ENCODE measurements around the gene POGZ.

- TF ChIP-seq, protein P1, sequence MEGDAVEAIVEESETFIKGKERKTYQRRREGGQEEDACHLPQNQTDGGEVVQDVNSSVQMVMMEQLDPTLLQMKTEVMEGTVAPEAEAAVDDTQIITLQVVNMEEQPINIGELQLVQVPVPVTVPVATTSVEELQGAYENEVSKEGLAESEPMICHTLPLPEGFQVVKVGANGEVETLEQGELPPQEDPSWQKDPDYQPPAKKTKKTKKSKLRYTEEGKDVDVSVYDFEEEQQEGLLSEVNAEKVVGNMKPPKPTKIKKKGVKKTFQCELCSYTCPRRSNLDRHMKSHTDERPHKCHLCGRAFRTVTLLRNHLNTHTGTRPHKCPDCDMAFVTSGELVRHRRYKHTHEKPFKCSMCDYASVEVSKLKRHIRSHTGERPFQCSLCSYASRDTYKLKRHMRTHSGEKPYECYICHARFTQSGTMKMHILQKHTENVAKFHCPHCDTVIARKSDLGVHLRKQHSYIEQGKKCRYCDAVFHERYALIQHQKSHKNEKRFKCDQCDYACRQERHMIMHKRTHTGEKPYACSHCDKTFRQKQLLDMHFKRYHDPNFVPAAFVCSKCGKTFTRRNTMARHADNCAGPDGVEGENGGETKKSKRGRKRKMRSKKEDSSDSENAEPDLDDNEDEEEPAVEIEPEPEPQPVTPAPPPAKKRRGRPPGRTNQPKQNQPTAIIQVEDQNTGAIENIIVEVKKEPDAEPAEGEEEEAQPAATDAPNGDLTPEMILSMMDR (IDR thresholded peaks at IDR 0.05), result no peak
- no peak for TF ChIP-seq POLR2A (IDR thresholded peaks at IDR 0.05; ENCODE audit: low read depth)
- no peak for TF ChIP-seq EP300 (IDR thresholded peaks at IDR 0.05)
- no peak for TF ChIP-seq POLR2AphosphoS5 (IDR thresholded peaks at IDR 0.05)
Measured at GRCh38 chr1:151455231-151455630, 4.1 kb downstream of the POGZ start.
